ENCODE measurements around the gene ZNF276.
"Not testable (repeated sequence)": the region's sequence is repeated elsewhere in the genome, so short reads cannot be mapped to it uniquely, and the experiment has no call there.

The ZNF276 gene

DNA sequence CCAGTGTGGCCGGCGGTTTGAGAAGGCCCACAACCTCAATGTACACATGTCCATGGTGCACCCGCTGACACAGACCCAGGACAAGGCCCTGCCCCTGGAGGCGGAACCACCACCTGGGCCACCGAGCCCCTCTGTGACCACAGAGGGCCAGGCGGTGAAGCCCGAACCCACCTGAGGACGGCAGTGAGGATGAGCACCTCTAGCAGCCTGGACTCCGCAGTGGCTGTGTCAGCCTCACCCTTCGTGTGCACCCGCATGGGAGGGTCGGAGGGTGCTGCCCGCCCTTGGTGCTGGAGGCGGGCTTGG, 16.7 kb downstream of the ZNF276 start:
- no peak for DNase-seq

DNA sequence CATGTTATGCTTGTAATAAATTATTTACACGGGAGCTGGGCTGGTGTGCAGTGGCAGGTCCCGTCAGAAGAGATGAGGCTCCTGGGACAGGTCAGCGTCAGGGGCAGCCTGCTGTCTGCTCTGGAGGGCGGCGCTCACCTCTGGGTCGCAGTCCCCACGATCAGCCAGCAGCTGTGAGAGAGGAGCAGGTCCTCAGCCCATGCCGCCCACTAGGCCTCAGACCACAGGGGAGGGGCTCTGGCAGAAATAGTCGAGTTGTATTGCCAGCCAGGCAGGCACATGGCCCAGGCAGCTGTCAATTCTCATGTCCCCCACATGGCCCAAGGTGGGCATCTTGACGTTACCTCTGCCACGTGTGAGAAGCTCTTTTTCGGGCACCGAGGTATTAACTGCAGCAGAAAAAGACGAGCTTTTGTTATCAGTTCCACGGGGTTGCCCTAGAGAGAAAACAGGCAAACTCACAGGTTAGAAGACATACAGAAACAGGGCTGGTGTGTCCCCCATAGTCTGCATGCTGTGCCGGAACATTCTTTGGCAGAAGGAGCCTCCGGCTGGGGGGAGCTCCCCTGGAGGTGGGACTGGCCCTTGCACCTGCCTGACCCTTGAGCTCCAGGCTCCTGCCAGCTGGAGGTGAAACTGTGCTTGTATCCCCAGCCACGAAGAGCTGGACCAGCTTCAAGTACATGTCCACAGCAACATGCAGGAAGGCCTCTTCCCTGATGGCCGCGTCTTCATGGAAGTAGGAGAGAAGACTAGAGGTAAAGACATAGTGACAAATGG, 17.4 kb downstream of the ZNF276 start:
- DNase-seq = no peak

DNA sequence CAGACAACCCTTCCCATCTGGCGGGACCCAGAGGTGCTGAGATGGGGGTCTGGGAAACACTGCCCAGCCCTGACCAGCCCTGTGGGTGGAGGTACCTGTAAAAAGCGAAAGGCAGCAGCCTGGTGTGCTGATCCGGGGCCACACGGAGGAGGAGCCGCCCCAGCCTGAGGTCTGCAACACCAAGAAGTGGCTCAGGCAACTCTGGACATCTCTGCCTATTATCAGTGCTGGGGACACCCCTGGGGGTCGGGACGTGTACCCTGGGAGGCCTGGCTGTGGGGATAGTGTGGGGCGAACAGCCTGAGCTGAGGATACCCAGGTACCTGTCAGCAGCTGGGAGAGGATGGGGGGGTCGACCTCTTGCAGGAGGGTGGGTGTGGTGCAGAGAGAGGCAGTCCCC, 18.0 kb downstream of the ZNF276 start:
- DNase-seq = no peak

DNA sequence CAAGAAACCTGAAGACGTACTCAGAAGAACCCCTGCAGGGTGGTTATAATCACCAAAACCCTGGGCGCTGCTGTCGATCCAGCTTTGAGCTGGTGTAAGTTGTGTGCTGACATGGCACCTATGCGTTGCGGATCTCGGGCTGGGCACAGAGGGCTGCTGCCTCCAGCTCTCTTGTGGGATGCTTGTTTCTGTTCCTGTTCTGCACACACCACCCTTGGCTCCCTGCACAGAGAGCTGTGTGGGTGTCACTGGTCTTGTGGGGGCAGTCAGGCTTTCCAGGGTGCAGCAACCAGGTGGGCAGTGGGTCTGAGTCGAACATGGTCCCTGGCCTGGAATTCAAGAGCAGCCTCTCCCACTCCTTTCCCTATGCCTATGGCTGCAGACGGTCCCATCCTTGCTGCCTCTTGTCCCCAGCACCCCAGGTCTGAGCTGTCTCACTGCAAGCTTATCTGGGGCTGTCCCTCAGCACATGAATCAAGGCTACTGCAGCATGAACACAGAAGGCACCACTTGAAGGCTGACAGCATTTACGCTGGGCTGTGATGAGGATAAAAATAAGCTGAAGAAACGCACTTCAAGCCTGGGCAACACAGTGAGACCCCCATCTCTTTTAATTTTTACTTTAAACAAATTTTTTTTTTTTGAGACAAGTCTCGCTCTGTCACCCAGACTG, 20.1 kb downstream of the ZNF276 start:
- no peak for DNase-seq

DNA sequence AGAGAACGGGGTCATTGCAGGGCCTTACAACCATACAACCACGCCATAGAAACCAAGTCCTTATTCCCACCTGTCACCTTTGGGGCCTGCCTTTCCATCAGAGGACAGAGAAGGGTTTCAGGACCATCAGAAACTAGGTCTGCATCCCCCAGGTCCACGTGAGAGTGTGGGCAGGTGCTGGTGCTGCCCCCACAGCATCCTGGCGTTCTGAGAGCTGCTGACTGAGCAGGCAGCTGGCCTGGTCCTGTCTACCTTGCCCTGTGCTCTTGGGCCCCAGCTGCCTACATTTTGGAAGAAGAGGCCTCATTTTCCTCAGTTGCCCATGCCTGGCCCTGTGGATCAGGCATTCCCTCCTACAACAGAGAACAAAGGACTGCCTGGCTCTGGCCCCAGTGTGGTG, 21.6 kb downstream of the ZNF276 start:
- no peak for DNase-seq

DNA sequence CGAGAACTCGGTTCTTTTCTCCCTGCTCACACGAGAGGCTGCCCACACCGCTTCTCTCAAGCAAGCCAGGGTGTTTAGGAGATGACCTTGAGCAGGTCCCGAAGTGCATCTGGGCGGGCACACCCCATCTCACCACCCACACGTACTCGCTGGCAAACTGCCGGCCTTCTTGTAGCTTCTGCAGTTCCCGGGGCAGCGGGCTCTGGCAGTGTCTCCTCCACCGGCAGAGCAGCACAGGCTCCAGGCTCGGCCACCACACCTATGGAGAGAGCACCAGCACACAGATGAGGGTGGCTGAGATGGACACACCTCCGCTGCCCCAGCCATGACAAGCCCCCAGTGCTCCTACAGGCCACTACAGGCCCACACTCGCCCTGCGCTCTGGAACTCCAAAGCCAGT, 23.5 kb downstream of the ZNF276 start:
- DNase-seq = no peak

DNA sequence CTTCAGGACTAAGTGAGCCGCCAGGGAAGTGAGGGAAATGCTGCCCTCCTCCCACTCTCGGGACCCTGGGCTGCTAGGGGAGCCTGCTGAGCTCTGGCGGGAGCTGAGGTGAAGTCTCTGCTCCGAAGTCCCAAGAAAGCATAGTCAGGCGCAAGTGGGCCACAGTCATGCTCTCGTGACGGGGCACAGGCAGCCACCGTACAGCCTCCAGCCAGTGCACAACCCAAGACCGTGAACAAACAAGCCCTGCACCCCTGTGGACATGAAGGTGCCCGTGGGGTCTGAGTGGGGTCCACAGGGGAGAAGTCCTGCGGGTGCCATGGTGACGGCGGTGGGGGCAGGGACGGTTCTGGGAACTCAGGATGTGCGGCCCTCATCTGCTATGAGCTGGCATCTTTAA, 24.7 kb downstream of the ZNF276 start:
- no peak for DNase-seq

DNA sequence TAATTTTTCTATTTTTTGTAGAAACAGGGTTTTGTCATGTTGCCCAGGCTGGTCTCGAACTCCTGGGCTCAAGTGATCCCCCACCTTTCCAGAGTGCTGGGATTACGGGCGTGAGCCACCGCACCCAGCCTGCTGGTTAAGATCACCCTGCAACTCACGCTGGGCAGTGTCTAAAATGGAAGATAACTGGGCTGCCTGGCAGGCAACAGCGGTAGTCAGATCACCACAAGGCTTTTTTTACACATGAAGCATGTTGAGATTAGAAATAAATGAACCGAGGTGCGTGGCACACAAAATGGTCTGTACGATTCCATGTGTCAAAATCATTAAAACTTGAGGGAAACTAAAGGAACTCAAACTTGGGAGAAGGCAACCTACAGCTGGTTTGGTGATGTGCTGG, 26.7 kb downstream of the ZNF276 start:
- no peak for DNase-seq

DNA sequence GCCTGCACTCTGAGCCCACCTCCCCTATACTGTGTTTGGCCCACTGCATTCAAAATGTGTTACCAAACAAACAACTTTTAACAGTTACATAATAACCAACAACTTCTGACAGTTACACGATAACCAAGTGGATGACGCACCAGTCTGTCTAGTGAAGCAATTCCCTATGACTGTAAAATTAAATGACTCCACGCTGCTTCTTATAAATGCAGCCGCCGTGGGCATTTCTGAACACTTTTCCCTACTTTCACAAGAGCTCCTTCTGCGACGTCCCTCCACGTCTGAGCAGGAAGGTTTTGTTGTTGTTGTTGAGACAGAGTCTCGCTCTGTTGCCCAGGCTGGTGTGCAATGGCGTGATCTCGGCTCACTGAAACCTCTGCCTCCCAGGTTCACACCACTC, 27.6 kb downstream of the ZNF276 start:
- DNase-seq = no peak

DNA sequence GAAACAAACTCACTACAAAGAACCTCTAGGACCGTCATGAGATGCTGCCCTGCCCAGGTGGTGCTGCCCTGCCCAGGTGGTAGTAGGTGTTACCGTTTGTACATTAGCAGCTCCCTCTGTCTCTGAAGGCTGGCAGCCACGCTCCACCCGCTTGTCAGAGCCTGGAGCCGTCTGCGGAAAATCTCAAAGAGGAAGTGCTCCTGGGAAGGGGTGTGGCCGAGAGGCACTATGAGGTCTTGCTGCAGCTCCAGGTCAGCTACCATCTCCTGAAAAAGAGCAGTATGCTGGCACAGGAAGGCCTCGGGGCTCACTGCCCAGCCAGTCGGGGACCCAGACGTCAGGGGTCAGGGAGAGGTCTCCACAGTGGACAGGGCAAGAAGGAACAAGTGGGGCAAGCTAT, 28.3 kb downstream of the ZNF276 start:
- no peak for DNase-seq

DNA sequence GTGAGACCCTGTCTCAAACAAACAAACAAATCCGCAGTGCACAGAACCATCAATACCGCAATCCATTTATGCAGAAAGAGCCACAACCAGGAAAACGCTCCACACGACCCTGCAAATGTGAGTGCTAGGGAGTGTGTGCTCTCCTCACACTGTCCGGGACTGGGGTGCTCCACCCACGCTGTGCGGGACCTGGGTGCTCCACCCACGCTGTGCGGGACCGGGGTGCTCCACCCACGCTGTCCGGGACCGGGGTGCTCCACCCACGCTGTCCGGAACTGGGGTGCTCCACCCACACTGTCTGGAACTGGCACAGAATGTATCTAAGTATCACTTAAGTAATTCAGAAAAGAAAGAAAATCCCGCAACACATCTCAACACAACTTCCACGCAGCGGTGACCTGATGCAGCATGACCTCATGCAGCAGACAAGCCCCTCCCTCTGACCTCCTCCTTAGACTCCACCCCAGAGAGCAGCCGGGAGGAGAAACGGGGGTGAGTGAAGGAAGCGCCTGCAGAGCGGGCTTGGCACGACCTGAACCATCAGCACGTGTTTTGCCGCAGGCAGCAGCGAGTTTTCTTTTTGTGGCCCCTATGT, 38.5 kb downstream of the ZNF276 start:
- no peak for DNase-seq

DNA sequence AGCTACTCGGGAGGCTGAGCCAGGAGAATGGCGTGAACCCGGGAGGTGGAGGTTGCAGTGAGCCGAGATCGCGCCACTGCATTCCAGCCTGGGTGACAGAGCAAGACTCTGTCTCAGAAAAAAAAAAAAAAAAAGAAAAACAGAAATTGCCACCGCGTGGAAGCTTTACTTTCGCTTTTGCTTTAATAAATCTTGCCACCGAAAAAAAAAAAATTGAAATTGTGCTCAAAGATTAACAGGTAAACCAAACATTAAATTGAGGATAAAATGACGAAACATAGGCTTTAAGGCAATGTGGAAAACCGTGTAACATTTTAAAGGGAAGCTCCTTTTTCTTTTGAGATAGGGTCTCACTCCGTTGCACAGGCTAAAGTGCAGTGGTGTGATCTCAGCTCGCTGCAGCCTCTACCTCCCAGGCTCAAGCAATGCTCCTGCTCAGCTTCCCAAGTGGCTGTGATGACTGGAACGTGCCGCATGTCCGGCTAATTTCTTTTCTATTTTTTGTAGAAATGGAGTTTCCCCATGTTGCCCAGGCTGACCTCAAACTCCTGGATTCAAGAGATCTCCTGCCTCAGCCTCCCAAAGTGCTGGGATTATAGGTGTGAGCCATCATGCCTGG, 40.1 kb downstream of the ZNF276 start:
- DNase-seq = no peak

DNA sequence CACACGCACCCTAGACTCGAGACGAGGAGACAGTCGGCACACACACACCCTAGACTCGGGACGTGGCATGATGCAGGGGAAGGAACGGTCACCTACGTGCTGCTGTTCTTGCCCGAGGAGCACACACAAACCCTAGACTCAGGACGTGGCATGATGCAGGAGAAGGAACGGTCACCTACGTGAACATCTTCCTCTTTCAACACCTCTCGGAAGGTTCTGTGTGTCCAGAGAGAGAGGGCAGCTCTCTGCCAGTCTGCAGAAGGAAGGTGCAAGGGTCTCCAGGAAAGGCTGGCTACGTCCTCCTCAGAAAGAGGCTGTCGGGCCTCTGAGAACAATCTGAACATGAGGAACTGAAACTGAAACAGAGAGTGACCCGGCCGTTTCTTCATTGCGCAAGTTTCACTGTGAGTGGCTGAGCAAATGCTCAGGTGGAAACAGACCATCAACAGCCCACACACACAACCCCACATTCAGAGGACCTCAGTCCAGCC, 43.4 kb downstream of the ZNF276 start:
- DNase-seq = no peak

DNA sequence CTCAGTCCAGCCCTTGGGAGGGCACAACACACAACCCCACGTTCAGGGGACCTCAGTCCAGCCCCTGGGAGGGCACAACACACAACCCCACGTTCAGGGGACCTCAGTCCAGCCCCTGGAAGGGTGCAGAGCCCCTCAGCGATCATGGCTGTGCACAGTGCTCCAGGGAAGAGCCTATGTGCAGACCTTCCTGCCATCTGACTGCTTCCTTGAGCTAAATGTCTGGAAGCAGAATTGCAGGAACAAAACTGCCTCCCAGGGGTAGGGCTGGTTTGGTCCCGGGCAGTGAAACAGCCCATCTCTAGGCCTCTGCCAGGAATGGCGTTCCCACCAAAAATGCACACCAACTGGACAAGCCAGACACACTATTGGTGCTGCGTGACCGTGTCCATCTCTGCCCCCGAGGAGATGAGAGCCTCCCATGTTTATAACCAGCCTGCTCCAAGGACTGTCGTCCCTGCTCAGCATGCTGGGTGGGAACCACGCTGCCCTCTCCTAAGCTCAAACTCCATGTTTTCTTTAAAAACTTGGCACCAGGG, 44.0 kb downstream of the ZNF276 start:
- DNase-seq = no peak

DNA sequence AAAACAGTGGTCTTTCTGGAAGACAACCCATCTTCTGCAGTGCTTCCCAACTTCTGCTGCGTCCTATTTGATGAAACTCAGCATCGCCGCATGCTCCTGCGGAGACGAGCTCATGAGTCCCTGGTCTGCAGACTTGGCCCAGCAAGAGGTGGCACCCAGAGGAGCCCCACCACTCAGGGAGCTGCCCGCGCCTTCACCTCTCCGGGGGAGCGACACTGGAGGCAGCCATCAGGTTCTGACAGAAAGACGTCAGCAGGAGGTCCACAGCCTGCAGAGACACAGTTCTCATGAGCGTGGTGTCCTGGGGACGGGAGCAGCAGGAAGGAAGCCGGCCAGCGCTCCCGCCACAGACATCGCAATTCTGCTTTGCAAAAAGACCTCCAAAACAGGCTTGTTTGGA, 49.0 kb downstream of the ZNF276 start:
- DNase-seq = no peak

DNA sequence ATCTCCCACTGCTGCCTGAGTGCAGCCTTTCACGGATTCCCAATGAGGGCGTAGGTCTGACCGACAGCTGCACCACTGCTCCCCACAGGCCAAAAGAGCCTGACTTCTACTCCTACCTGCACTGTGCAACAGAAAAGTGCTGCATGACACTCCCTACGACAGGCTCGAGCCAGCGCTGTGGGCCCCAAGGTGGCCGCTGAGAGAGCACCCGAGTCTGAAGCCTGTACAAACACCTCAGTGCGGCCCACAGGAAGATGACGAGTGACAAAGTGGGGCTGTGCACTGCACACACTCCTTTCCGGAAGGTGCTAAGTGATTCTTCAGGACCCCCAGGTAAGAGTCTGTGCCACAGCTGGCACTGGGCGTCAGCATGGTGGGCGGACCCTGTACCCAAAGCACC, 53.9 kb downstream of the ZNF276 start:
- no peak for DNase-seq

DNA sequence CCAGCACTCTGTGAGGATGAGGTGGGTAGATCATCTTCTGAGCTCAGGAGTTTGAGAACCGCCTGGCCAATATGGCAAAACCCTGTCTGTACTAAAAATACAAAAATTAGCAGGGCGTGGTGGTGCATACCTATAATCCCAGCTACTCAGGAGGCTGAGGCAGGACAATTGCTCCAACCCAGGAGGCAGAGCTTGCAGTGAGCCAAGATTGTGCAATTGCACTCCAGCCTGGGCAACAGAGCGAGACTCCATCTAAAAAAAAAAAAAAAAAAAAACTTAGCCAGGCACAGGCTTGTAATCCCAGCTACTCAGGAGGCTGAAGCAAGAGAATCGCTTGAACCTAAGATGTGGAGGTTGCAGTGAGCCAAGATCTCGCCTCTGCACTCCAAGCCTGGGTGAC, 56.9 kb downstream of the ZNF276 start:
- DNase-seq = not testable (repeated sequence)

DNA sequence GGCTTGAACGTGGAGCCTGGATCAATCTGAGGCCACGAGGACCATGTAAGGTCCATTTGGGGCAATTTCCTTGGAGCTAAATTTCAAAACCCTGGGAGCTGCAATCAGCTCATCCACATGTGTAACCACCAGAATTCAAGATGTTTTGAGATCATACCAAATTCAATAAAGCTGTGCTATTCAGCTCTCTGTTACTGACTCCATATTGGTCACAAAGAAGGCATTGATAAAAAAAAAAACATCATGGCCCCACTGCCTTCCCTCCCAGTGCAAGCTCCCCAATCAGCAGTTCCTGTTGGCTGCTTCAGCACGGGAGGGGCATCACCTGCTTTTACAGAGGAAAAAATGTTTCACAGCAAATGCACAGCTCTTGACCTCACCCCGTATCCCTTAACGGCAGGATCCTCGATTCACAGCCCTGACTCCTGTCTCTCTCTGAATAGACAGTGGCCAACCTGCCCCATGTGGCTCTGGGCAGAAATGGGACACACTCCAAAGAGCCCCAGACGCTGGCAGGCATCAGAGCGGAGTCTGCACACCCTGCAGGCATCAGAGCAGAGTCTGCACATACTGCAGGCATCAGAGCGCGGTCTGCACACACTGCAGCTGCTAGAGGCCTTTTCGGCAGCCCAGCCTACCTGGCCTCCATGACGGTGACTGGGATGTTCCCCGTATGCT, 58.0 kb downstream of the ZNF276 start:
- no peak for DNase-seq

DNA sequence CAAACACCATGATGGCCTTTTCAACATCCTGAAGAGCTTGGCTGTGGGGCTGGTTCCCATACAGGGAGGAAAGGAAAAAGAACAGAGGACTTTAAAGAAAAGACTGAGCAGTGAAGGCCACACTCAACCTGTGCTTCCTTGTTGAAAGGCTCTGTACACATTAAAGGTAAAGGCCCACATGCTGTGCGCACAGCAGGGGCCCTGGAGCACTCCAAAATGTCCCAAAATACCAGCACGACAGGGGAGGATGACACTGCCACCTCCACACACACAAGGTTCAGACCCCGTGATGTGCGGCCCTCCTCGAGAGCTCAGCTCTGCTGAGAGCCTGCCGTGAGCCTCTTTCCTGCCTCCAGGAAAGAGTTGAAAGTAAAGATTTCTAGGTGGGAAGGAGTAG, 58.6 kb downstream of the ZNF276 start:
- DNase-seq = no peak

DNA sequence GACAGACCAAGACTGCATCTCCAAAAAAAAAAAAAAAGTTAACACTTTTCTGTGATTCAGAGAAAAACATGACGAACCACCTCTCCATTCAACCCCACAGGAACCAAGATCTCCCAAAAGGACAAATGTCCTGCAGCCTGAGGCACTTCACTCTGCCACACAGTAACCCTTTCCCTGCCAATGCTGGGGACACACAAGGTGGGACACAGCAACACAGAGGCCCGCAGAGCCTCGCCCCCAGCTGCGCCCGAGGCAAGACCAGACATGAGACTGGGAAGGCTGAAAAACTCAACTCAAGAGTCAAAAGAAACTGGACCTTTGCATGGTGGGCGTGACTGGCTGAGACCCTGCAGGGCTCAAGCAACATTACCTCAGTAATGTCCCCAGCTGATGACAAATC, 61.2 kb downstream of the ZNF276 start:
- no peak for DNase-seq

DNA sequence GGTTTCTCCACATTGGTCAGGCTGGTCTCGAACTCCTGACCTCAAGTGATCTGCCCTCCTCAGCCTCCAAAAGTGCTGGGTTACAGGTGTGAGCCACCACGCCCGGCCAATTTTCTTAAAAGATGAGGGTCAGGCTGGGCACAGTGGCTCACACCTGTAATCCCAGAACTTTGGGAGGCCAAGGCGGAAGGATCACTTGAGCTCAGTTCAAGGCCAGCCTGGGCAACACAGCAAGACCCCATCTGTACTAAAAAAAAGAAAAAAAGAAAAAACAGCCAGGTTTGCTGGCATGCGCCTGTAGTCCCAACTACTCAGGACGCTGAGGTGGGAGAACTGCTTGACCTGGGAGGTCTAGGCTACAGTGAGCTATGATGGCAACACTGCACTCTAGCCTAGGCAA, 62.6 kb downstream of the ZNF276 start:
- DNase-seq = not testable (repeated sequence)

DNA sequence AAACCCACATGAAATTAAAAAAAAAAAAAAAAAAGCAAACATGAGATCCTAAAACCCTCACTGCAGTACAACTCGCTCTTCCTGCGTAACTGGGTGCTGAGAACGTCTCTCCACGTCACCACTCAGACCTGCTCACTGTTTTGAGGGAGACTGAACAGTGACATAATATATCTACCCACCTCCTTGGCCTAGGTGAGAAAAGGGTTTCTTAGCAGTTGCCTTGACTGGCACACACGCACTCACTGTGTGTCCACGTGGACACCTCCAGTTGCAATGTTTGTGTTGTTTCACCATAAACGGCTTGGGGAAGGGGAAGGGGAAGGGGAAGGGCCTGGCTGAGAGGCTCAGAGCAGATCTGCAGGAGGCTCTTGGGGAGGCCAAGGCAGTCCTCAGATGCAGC, 63.1 kb downstream of the ZNF276 start:
- DNase-seq = no peak

Data from effector CD8-positive, alpha-beta T cell (primary cell).